ENCODE measurements around the gene TEX12. TPM values are rescaled to one million over a fixed set of nuclear protein-coding genes. Genes with fewer than 3 reads are reported as not detected.

The TEX12 gene
- total and polyA plus RNA-seq, 5 donors from 2014 or later = 0.44 to 0.67 TPM; not detected in 3

DNA sequence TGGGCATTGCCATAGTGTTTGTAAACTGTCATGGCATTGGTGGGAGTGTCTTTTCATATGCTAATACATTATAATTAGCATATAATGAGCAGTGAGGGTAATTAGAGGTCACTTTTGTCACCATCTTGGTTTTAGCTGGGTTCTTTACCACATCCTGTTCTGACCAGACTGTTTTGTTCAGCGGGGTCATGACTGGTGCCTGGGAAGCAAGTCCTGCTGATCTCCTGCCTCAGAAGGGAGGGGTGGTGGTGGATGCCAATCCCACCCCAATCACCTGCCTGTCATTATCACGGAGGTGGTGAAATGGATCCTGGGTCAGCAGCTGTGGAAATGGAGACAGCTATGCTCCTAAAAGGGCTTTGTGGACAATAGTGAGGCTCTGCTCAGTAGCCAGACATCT is 34.4 kb upstream of the TEX12 start:
- Mint-ChIP-seq H3K4me3 (no peak overlapping the region), H3K27ac (no peak overlapping the region), H3K36me3 (peaks cover 15% of the 10 kb centered on the region), H3K9me3 (peaks cover 0 to 3% (median 0%) of the 10 kb centered on the region in 7 donors), H3K4me1 (peaks cover 0 to 7% (median 0%) of the 10 kb centered on the region in 4 donors), H3K27me3 (peaks cover 4% of the 10 kb centered on the region)
- Histone ChIP-seq H3K9me3 (ENCODE audit: control insufficient read depth in 2 of 2, low read length in 2 of 2) (no peaks in the 10 kb centered on the region), H3K36me3 (ENCODE audit: control insufficient read depth, insufficient read depth, low read length) (no peaks in the 10 kb centered on the region), H3K4me1 (ENCODE audit: control insufficient read depth, insufficient read depth, low read length, poor library complexity, severe bottlenecking) (no peaks in the 10 kb centered on the region), H3K4me3 (ENCODE audit: low read depth, low read length) (no peak overlapping the region), H3K27me3 (ENCODE audit: control insufficient read depth, insufficient read depth, low read length) (no peaks in the 10 kb centered on the region), H3K27ac (ENCODE audit: insufficient read depth, low read length, poor library complexity, severe bottlenecking) (no peak overlapping the region)
- ATAC-seq (ENCODE audit: low read depth in 2 of 2) (no peak), DNase-seq (no peak)

DNA sequence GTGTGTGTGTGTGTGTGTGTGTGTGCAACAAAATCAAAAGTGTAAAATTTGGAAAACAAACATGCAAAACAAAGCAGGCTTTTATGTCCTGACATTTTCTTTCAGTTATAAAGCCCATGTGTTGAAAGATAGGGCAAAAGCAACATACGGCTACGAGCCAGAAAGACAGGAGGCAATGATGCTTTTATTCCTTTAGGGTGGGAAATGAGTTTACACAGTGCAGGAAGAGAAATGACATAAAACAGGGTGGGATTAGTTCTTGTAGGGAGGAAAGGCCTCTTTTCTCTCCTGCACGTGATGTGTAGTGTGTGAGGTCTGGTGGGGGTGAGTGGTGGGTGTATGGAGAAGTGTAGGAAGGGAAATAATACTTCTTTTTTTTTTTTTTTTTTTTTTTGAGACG is 32.7 kb upstream of the TEX12 start:
- no peak overlapping the region for H3K27ac ChIP-seq (ENCODE audit: insufficient read depth, low read length, poor library complexity, severe bottlenecking)
- Mint-ChIP-seq H3K4me3 (no peak overlapping the region), H3K36me3 (peaks cover 15% of the 10 kb centered on the region), H3K27ac (no peak overlapping the region), H3K27me3 (peaks cover 4% of the 10 kb centered on the region), H3K9me3 (peaks cover 0 to 1% (median 0%) of the 10 kb centered on the region in 7 donors), H3K4me1 (no peaks in the 10 kb centered on the region)
- no peak overlapping the region for H3K4me3 ChIP-seq (ENCODE audit: low read depth, low read length)
- no peaks in the 10 kb centered on the region for H3K9me3 ChIP-seq (ENCODE audit: control insufficient read depth in 2 of 2, low read length in 2 of 2)
- no peaks in the 10 kb centered on the region for H3K4me1 ChIP-seq (ENCODE audit: control insufficient read depth, insufficient read depth, low read length, poor library complexity, severe bottlenecking)
- no peaks in the 10 kb centered on the region for H3K27me3 ChIP-seq (ENCODE audit: control insufficient read depth, insufficient read depth, low read length)
- ATAC-seq (ENCODE audit: low read depth in 2 of 2) (no peak), DNase-seq (no peak)
- H3K36me3 ChIP-seq (ENCODE audit: control insufficient read depth, insufficient read depth, low read length) = no peaks in the 10 kb centered on the region

DNA sequence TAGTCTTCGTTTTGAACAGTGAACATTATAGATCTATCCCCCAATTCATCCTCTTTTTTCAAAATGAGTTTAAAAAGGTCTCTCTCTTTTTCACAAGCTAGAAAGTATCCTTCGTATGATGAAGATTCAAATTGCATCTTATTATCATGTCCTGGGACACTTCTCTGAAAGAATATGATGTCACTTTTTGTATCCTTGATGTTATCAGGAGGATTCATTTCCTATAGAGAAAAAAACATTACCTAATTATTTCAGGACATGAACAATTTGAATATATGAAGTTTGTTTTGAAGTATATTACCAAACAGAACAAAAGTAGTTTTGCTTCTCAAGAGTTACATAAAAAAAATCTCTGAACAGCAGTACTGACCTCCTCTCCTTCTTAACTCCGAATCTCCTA is 23.6 kb upstream of the TEX12 start:
- no peak for DNase-seq
- Histone ChIP-seq H3K4me1 (ENCODE audit: control insufficient read depth, insufficient read depth, low read length, poor library complexity, severe bottlenecking) (no peaks in the 10 kb centered on the region), H3K27ac (ENCODE audit: insufficient read depth, low read length, poor library complexity, severe bottlenecking) (no peak overlapping the region), H3K36me3 (ENCODE audit: control insufficient read depth, insufficient read depth, low read length) (no peaks in the 10 kb centered on the region), H3K27me3 (ENCODE audit: control insufficient read depth, insufficient read depth, low read length) (no peaks in the 10 kb centered on the region), H3K4me3 (ENCODE audit: low read depth, low read length) (no peak overlapping the region), H3K9me3 (ENCODE audit: control insufficient read depth in 2 of 2, low read length in 2 of 2) (peaks cover 3 to 8% of the 10 kb centered on the region in 2 experiments)
- Mint-ChIP-seq H3K4me1 (no peaks in the 10 kb centered on the region), H3K36me3 (peaks cover 8% of the 10 kb centered on the region), H3K27me3 (peaks cover 6% of the 10 kb centered on the region), H3K9me3 (peaks cover 0 to 11% (median 0%) of the 10 kb centered on the region in 7 donors), H3K27ac (no peak overlapping the region), H3K4me3 (no peak overlapping the region)
- no peak for ATAC-seq (ENCODE audit: low read depth in 2 of 2)

DNA sequence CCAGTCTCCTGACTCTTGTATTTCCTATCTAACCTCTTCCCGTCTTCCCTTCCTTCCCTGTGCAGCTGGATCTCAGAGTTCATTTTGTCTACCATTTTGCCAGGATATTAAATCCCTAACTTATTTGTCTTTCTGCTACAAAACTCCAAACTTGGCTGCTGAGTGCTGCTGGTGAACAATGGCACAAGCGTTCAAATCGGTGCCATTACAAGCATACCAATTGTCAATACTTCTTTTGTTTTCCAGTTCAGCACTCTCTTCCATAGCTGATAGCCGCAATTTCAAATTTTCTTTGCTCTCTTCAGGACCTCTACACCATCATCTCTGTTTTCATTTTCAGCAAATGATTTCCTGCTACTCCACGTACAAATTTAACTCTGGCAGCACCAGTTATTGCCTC is 16.7 kb upstream of the TEX12 start:
- H3K27me3 ChIP-seq (ENCODE audit: control insufficient read depth, insufficient read depth, low read length) = no peaks in the 10 kb centered on the region
- ATAC-seq (ENCODE audit: low read depth in 2 of 2) (no peak), DNase-seq (no peak)
- H3K36me3 Mint-ChIP-seq = no peaks in the 10 kb centered on the region
- H3K36me3 ChIP-seq (ENCODE audit: control insufficient read depth, insufficient read depth, low read length) = no peaks in the 10 kb centered on the region
- no peak overlapping the region for H3K27ac Mint-ChIP-seq
- H3K4me3 Mint-ChIP-seq = no peak overlapping the region
- no peaks in the 10 kb centered on the region for H3K4me1 ChIP-seq (ENCODE audit: control insufficient read depth, insufficient read depth, low read length, poor library complexity, severe bottlenecking)
- no peaks in the 10 kb centered on the region for H3K27me3 Mint-ChIP-seq
- H3K9me3 ChIP-seq (ENCODE audit: control insufficient read depth in 2 of 2, low read length in 2 of 2) = no peaks in the 10 kb centered on the region
- no peaks in the 10 kb centered on the region for H3K4me1 Mint-ChIP-seq
- no peaks in the 10 kb centered on the region for H3K9me3 Mint-ChIP-seq
- no peak overlapping the region for H3K4me3 ChIP-seq (ENCODE audit: low read depth, low read length)
- H3K27ac ChIP-seq (ENCODE audit: insufficient read depth, low read length, poor library complexity, severe bottlenecking) = no peak overlapping the region

DNA sequence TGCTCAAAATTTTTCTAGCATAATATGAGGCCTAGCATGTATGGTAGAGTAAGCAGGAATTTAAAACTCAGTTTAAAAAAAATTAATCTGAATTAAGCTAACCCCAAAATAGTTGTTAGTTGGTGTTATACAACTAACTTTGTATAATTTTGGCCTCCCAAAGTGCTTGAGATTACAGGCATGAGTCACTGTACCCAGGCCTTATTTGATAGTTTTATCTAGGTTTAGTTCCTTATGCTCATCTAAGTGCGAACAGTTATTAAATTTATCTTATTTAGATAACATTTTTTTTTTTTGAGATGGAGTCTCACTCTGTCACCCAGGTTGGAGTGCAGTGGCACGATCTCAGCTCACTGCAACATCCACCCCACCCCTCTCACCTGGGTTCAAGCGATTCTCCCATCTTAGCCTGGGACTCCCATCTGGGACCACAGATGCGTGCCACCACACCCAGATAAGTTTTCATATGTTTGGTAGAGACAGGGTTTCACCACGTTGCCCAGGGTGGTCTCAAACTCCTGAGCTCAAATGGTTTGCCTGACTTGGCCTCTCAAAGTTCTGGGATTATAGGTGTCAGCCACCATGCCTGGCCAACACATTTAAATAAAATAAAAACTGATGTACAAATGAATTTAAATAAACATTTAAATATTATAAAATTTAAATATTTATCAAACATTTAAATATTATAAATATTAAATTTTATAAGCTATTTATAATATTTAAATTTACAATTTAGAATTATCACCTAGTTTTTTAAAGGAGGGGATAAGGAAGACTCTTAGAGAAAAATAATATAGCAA is 10.8 kb upstream of the TEX12 start:
- no peak overlapping the region for H3K27ac Mint-ChIP-seq
- H3K4me1 ChIP-seq (ENCODE audit: control insufficient read depth, insufficient read depth, low read length, poor library complexity, severe bottlenecking) = no peaks in the 10 kb centered on the region
- no peaks in the 10 kb centered on the region for H3K9me3 Mint-ChIP-seq
- no peaks in the 10 kb centered on the region for H3K36me3 ChIP-seq (ENCODE audit: control insufficient read depth, insufficient read depth, low read length)
- no peak overlapping the region for H3K4me3 Mint-ChIP-seq
- no peaks in the 10 kb centered on the region for H3K4me1 Mint-ChIP-seq
- DNase-seq = no peak
- H3K27me3 Mint-ChIP-seq = peaks cover 6% of the 10 kb centered on the region
- no peak for ATAC-seq (ENCODE audit: low read depth in 2 of 2)
- H3K36me3 Mint-ChIP-seq = no peaks in the 10 kb centered on the region
- H3K27ac ChIP-seq (ENCODE audit: insufficient read depth, low read length, poor library complexity, severe bottlenecking) = no peak overlapping the region
- H3K4me3 ChIP-seq (ENCODE audit: low read depth, low read length) = no peak overlapping the region
- H3K9me3 ChIP-seq (ENCODE audit: control insufficient read depth in 2 of 2, low read length in 2 of 2) = no peaks in the 10 kb centered on the region
- no peaks in the 10 kb centered on the region for H3K27me3 ChIP-seq (ENCODE audit: control insufficient read depth, insufficient read depth, low read length)

DNA sequence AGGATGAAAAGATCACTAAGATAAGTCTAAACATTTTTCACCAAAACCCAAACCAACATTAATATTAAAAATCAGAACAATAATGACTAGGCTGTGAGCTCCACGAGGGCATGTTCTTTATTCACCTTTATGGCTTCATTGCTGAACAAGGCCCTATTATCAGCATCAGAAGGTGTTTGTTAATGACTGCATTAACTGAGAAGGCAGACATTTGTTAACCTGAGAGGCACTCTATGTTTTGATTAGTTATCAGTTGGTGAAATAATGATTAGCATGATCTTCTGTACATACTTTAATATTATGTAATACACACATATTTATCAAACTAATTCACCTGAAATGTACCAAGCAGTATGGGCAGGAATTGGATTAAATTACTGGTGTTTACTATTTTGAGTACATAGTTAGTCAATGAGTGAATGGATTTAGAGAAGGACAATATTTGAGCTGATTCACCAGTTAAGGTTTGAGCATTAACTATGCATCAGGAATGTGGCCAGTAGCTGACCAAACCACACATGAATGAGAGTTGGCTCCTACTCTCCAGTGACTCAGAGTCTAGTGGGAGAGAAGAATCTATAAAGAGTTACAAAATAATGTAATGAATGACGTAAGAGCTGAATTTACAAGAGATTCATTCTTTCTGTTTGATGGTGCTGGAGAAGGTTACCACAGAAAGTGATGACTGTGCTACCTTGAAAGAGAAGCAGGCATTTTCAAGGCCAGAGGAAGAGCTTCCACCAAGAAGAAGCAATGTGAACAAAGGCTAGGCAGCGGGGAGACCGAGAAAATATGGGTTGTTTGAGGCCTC is 10.0 kb upstream of the TEX12 start:
- H3K27me3 ChIP-seq (ENCODE audit: control insufficient read depth, insufficient read depth, low read length) = no peaks in the 10 kb centered on the region
- ATAC-seq (ENCODE audit: low read depth in 2 of 2) = no peak
- no peak for DNase-seq
- no peak overlapping the region for H3K27ac ChIP-seq (ENCODE audit: insufficient read depth, low read length, poor library complexity, severe bottlenecking)
- Mint-ChIP-seq H3K4me3 (no peak overlapping the region), H3K27me3 (peaks cover 10% of the 10 kb centered on the region), H3K36me3 (peaks cover 3% of the 10 kb centered on the region), H3K4me1 (no peaks in the 10 kb centered on the region), H3K27ac (no peak overlapping the region), H3K9me3 (no peaks in the 10 kb centered on the region)
- no peaks in the 10 kb centered on the region for H3K36me3 ChIP-seq (ENCODE audit: control insufficient read depth, insufficient read depth, low read length)
- no peaks in the 10 kb centered on the region for H3K9me3 ChIP-seq (ENCODE audit: control insufficient read depth in 2 of 2, low read length in 2 of 2)
- H3K4me1 ChIP-seq (ENCODE audit: control insufficient read depth, insufficient read depth, low read length, poor library complexity, severe bottlenecking) = no peaks in the 10 kb centered on the region
- no peak overlapping the region for H3K4me3 ChIP-seq (ENCODE audit: low read depth, low read length)

DNA sequence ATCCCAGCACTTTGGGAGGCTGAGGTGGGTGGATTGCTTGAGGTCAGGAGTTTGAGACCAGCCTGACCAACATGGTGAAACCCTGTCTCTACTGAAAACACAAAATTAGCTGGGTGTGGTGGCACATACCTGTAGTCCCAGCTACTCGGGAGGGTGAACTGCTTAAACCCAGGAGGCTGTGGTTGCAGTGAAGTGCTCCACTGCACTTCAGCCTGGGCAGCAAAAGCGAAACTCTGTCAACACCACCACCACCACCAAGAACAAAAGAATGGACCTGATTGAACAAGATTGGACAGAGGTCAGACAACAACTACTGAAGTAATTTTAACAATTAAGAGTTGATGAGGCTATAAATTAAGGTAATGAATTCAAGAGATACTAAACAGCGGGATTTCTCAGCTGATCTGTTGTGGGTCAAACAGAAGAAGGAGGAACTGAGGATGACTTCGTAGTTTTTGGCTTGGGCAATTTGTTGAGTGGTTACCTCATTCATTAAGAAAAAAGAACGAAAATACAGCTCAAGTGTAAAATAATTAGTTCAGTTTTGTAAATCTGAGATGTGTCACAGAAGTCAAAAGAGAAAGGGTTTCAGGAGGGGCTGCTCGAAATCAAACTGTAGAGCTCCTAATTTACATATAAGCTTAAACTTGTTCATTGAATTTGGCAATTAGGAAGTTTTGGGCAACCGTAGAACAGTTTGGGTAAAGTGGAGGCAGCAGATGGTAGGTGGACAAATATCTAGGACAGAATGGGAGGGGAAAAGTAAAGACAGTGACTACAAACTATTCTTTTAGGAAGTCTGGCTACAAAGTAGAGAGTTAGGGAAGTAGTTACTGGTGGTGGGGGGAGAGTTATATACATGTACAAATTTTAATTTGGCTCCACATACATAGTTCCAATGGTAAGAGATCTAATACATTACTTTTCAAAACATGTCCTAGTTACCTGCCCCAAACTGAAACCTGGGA is 7.8 kb upstream of the TEX12 start:
- Histone ChIP-seq H3K27ac (ENCODE audit: insufficient read depth, low read length, poor library complexity, severe bottlenecking) (no peak overlapping the region), H3K27me3 (ENCODE audit: control insufficient read depth, insufficient read depth, low read length) (no peaks in the 10 kb centered on the region), H3K4me3 (ENCODE audit: low read depth, low read length) (no peak overlapping the region), H3K4me1 (ENCODE audit: control insufficient read depth, insufficient read depth, low read length, poor library complexity, severe bottlenecking) (no peaks in the 10 kb centered on the region), H3K9me3 (ENCODE audit: control insufficient read depth in 2 of 2, low read length in 2 of 2) (no peaks in the 10 kb centered on the region), H3K36me3 (ENCODE audit: control insufficient read depth, insufficient read depth, low read length) (no peaks in the 10 kb centered on the region)
- H3K9me3 Mint-ChIP-seq = peaks cover 0 to 3% (median 0%) of the 10 kb centered on the region in 7 donors
- peak overlapping the region in 1 of 3 donors; percentile 10 for H3K27ac Mint-ChIP-seq
- H3K4me1 Mint-ChIP-seq = no peaks in the 10 kb centered on the region
- ATAC-seq (ENCODE audit: low read depth in 2 of 2) (no peak), DNase-seq (no peak)
- H3K36me3 Mint-ChIP-seq = peaks cover 4% of the 10 kb centered on the region
- H3K4me3 Mint-ChIP-seq = no peak overlapping the region
- peaks cover 26% of the 10 kb centered on the region for H3K27me3 Mint-ChIP-seq

Data from CD4-positive, CD25-positive, alpha-beta regulatory T cell (primary cell).